SK-N-SH (cell line): ENCODE data around the gene FBXO31. TPM values are rescaled to one million over a fixed set of nuclear protein-coding genes. Genes with fewer than 3 reads are reported as not detected.

Source experiments
- CTCF ChIA-PET: fragments of 300-600, 350-600 bp; formaldehyde crosslinking; extraction: SDS; loops from one replicate; lab custom pipeline; 2021; lab: Yijun Ruan, JAX
- POLR2A ChIA-PET: fragments of 350-600 bp; sonication (Branson Sonifier 250); formaldehyde crosslinking; extraction: SDS; loops from one replicate; lab custom pipeline; 2020; ENCODE audit warnings: antibody characterized with exemption, inconsistent platforms; lab: Yijun Ruan, JAX
- DNase-seq: peaks from one replicate; pipeline ENCODE4 v3.0.0; 2012
- H2AFZ ChIP-seq: fragments of 200-600 bp; sonication (generic); 2 replicates; pipeline ENCODE4 v1.8.1; 2016; ENCODE audit warnings: antibody characterized with exemption, mild to moderate bottlenecking, low read depth
- H3F3A ChIP-seq: fragments of 200-600 bp; sonication (generic); replicated peaks from 2 replicates; pipeline ENCODE3; 2016; ENCODE audit warnings: antibody characterized with exemption, mild to moderate bottlenecking; ENCODE audit not compliant: insufficient read depth
- H3K27ac ChIP-seq, 2 experiments: fragments of 200-500 bp in 1 of 2; fragments of 200-600 bp in 1 of 2; sonication (Bioruptor generic) in 1 of 2; sonication (generic), shearing (Covaris generic) in 1 of 2; 2 replicates each; pipeline versions ENCODE4 v1.5.1 to v1.6.1; 2014 to 2016; ENCODE audit warnings: low read depth in 2 of 2, inconsistent platforms in 1 of 2, low read length in 1 of 2, mild to moderate bottlenecking in 1 of 2, mixed read lengths in 1 of 2
- H3K27me3 ChIP-seq: fragments of 200-600 bp; sonication (generic), shearing (Covaris generic); 2 replicates; pipeline ENCODE4 v1.6.1; 2016; ENCODE audit warnings: mixed run types; ENCODE audit not compliant: insufficient read depth
- H3K36me3 ChIP-seq, 2 experiments: fragments of 200-500 bp in 1 of 2; fragments of 200-600 bp in 1 of 2; sonication (Bioruptor generic) in 1 of 2; sonication (generic) in 1 of 2; replicated peaks in 1 of 2; 2 replicates each; pipeline versions ENCODE3 to v1.5.1; 2014 to 2016; ENCODE audit warnings: low read length in 1 of 2, mild to moderate bottlenecking in 1 of 2; ENCODE audit not compliant: insufficient read depth in 2 of 2, control insufficient read depth in 1 of 2
- H3K4me1 ChIP-seq, 2 experiments: fragments of 200-500 bp in 1 of 2; fragments of 200-600 bp in 1 of 2; sonication (Bioruptor generic) in 1 of 2; sonication (generic), shearing (Covaris generic) in 1 of 2; 2 replicates each; pipeline versions ENCODE4 v1.5.1 to v1.6.1; 2014 to 2016; ENCODE audit warnings: low read depth in 1 of 2, low read length in 1 of 2, mixed run types in 1 of 2; ENCODE audit not compliant: insufficient read depth in 2 of 2, control insufficient read depth in 1 of 2
- H3K4me2 ChIP-seq: fragments of 200-600 bp; sonication (generic), shearing (Covaris generic); 2 replicates; pipeline ENCODE4 v1.6.1; 2017; ENCODE audit warnings: mixed run types
- H3K4me3 ChIP-seq, 2 experiments: fragments of 200-500 bp in 1 of 2; fragments of 200-600 bp in 1 of 2; sonication (Bioruptor generic) in 1 of 2; sonication (generic), shearing (Covaris generic) in 1 of 2; 2 replicates each; pipeline versions ENCODE4 v1.5.1 to v1.8.1; 2014 to 2016; ENCODE audit warnings: low read depth in 2 of 2, inconsistent platforms in 1 of 2, low read length in 1 of 2, mild to moderate bottlenecking in 1 of 2, mixed read lengths in 1 of 2, moderate library complexity in 1 of 2
- H3K79me2 ChIP-seq: fragments of 200-600 bp; sonication (generic); 2 replicates; pipeline ENCODE4 v1.8.1; 2017; ENCODE audit warnings: mild to moderate bottlenecking; ENCODE audit not compliant: insufficient read depth
- H3K9ac ChIP-seq: fragments of 200-600 bp; sonication (generic); 2 replicates; pipeline ENCODE4 v1.6.1; 2017; ENCODE audit warnings: mixed run types
- H3K9me2 ChIP-seq: fragments of 200-600 bp; sonication (generic); 2 replicates; pipeline ENCODE4 v1.6.1; 2017; ENCODE audit warnings: mixed run types
- H3K9me3 ChIP-seq: fragments of 200-600 bp; sonication (generic); 2 replicates; pipeline ENCODE4 v1.6.1; 2017; ENCODE audit warnings: mixed run types, mild to moderate bottlenecking, moderate library complexity
- H4K20me1 ChIP-seq: fragments of 200-600 bp; sonication (generic); 2 replicates; pipeline ENCODE4 v1.6.1; 2017; ENCODE audit warnings: mild to moderate bottlenecking, mixed run types; ENCODE audit not compliant: insufficient read depth
- ELF1 ChIP-seq: IDR thresholded peaks from 2 replicates; pipeline ENCODE4 v1.4.0; 2012
- EP300 ChIP-seq, 2 experiments: IDR thresholded peaks; 2 replicates each; pipeline versions ENCODE4 v1.4.0 to v1.6.1; 2012; ENCODE audit warnings: borderline replicate concordance in 1 of 2, low read depth in 1 of 2, low read length in 1 of 2
- GABPA ChIP-seq: IDR thresholded peaks from 2 replicates; pipeline ENCODE4 v1.4.0; 2012; ENCODE audit warnings: low read depth, mild to moderate bottlenecking
- GATA2 ChIP-seq: sonication (generic); formaldehyde crosslinking; IDR thresholded peaks from 2 replicates; pipeline ENCODE4 v1.5.0; 2020; ENCODE audit warnings: mild to moderate bottlenecking, missing genetic modification reagents
- JUND ChIP-seq: IDR thresholded peaks from 2 replicates; pipeline ENCODE4 v1.4.0; 2012
- NRF1 ChIP-seq: IDR thresholded peaks from 2 replicates; pipeline ENCODE4 v1.6.1; 2012; ENCODE audit warnings: low read depth, mild to moderate bottlenecking, low read length
- RAD21 ChIP-seq: IDR thresholded peaks from 2 replicates; pipeline ENCODE4 v1.6.1; 2012; ENCODE audit warnings: mild to moderate bottlenecking, low read length
- RCOR1 ChIP-seq: fragments of 150-350 bp; IDR thresholded peaks from 2 replicates; pipeline ENCODE4 v1.6.1; 2017; ENCODE audit warnings: antibody characterized with exemption, low read length
- RFX5 ChIP-seq: IDR thresholded peaks from 2 replicates; pipeline ENCODE4 v1.6.1; 2012; ENCODE audit warnings: mild to moderate bottlenecking, improper control_type of control experiment, low read length
- TAF1 ChIP-seq: IDR thresholded peaks from 2 replicates; pipeline ENCODE4 v1.6.1; 2012; ENCODE audit warnings: low read depth, mild to moderate bottlenecking, low read length, moderate library complexity, borderline replicate concordance
- TCF12 ChIP-seq: IDR thresholded peaks from 2 replicates; pipeline ENCODE4 v1.4.0; 2012
- TEAD4 ChIP-seq: IDR thresholded peaks from 2 replicates; pipeline ENCODE4 v1.4.0; 2012; ENCODE audit warnings: mild to moderate bottlenecking, borderline replicate concordance; ENCODE audit not compliant: insufficient read depth
- YY1 ChIP-seq: IDR thresholded peaks from 2 replicates; pipeline ENCODE4 v1.4.0; 2012; ENCODE audit warnings: low read depth, mild to moderate bottlenecking
- WGBS: methylation state at CpG from one replicate; pipeline ENCODE4 v1.1.6; 2017; ENCODE audit warnings: low lambda C conversion rate; 5-methylcytosine and 5-hydroxymethylcytosine counted together
- polyA plus RNA-seq, 3 experiments: library from polyadenylated mRNA; depleted of rRNA; stranded (reverse); fragments of >200 nt; gene quantifications; 2 replicates each; pipeline ENCODE4 v1.2.3, GENCODE V29; 2012
- TF ChIP-seq, protein P1 (sequence below): IDR thresholded peaks from 2 replicates; pipeline ENCODE4; 2012
- TF ChIP-seq, protein P2 (sequence below): fragments of 200-600 bp; sonication (generic); IDR thresholded peaks from 2 replicates; pipeline ENCODE4 v1.6.1; 2017; ENCODE audit warnings: antibody characterized with exemption, mild to moderate bottlenecking, moderate library complexity
- TF ChIP-seq, protein P3 (sequence below): IDR thresholded peaks from 2 replicates; pipeline ENCODE4 v1.4.0; 2012; ENCODE audit warnings: low read depth
- TF ChIP-seq, protein P4 (sequence below): fragments of 150-350 bp; IDR thresholded peaks from 2 replicates; pipeline ENCODE4 v1.6.1; 2016; ENCODE audit warnings: mild to moderate bottlenecking, low read depth, low read length
- TF ChIP-seq, protein P5 (sequence below): fragments of 150-350 bp; IDR thresholded peaks from 2 replicates; pipeline ENCODE4 v1.6.1; 2017; ENCODE audit warnings: antibody characterized with exemption, low read length, low read depth, borderline replicate concordance

The FBXO31 gene
- polyA plus RNA-seq, 1 of the 3 experiments (the other 2 are of a cell fraction), result 14.2 TPM

DNA sequence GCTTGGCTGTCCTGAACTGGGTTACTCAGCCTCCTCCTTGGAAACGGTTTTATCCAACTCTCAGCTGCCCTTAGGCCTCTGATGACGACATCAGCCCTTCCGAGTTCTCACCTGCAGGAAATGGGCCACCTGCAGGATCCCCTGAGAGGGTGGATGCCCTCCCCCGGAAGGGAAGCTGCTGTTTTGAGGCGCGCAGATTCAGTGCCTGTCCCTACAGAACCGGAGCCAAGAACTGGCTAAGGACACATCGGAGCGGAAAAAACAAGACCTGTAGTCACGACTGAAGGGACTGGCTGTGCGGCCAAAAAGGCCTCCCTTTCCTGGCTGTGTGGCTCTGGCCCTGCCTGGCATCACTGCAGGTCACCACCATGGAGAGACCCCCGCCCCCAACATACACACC is 54.7 kb downstream of the FBXO31 start:
- Histone ChIP-seq H3F3A (no peaks in the 10 kb centered on the region), H3K27ac (no peak overlapping the region)
- POLR2A ChIA-PET, result no interaction called here

DNA sequence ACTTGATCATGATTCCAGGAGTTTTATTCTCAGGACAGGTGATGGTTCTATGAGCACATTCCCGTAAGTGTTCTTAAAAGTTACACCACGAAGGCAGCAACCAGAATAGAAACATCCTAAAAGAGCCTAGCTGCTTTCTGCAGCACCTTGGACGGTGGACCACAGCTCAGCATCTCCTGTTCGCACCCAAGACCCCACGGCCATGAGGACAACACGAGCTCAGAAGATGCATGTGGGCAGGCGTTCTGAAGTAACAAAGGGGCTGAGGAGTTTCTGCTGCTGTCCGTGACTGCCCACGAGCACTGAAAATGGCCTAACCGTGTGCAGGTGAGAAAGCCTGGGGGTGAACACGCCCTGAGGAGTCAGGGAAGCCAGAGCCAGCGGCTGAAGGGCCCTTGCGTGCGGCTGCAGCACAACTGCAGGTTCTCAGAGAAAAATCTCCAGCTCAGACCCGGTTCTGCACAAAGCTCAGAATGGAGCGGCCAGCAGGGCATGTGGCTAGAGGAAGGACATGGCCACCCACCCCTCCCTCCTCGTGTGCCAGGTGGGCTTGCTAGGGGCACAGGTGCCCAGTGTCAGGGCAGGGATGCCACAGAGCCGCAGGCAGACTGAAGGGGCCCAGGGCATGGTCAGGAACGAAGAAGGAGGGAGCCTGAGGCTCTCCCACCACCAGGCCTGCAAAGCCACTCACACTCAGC is 55.6 kb downstream of the FBXO31 start:
- no peak overlapping the region for H2AFZ ChIP-seq
- no peak for DNase-seq
- no peak overlapping the region for H3K4me2 ChIP-seq
- H3K4me1 ChIP-seq, result peaks cover 0 to 7% of the 10 kb centered on the region in 2 experiments; a peak in 1 of 4 replicates
- 82% methylated on average over 14 of the region's 19 CpGs for WGBS
- H3K9me2 ChIP-seq, result no peaks in the 10 kb centered on the region
- H4K20me1 ChIP-seq, result 0 out of 2 replicates have a peak, but pooled peaks cover 4% of the 10 kb centered on the region
- H3F3A ChIP-seq, result no peaks in the 10 kb centered on the region
- ChIA-PET CTCF (no interaction called here), POLR2A (no interaction called here)
- peaks cover 0 to 32% of the 10 kb centered on the region in 2 experiments for H3K36me3 ChIP-seq
- no peaks in the 10 kb centered on the region for H3K79me2 ChIP-seq
- no peaks in the 10 kb centered on the region for H3K9me3 ChIP-seq
- no peak overlapping the region for H3K27ac ChIP-seq
- no peak overlapping the region for H3K4me3 ChIP-seq
- no peak overlapping the region for H3K9ac ChIP-seq
- H3K27me3 ChIP-seq, result no peaks in the 10 kb centered on the region
- no peak for TF ChIP-seq JUND
- no peak for TF ChIP-seq RAD21
- TF ChIP-seq, protein P1, sequence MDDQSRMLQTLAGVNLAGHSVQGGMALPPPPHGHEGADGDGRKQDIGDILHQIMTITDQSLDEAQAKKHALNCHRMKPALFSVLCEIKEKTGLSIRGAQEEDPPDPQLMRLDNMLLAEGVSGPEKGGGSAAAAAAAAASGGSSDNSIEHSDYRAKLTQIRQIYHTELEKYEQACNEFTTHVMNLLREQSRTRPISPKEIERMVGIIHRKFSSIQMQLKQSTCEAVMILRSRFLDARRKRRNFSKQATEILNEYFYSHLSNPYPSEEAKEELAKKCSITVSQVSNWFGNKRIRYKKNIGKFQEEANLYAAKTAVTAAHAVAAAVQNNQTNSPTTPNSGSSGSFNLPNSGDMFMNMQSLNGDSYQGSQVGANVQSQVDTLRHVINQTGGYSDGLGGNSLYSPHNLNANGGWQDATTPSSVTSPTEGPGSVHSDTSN, result no peak
- TF ChIP-seq ELF1, result no peak
- TF ChIP-seq RCOR1, result no peak
- no peak for TF ChIP-seq NRF1
- no peak for TF ChIP-seq GATA2 (CRISPR knock-in tag)
- TF ChIP-seq GABPA, result no peak
- no peak for TF ChIP-seq EP300 (IDR thresholded peaks at IDR 0.05; ENCODE audit: borderline replicate concordance in 1 of 2, low read depth in 1 of 2, low read length in 1 of 2)

More for the DNA sequence above, 54.7 kb downstream of the FBXO31 start:
- peaks cover 0 to 7% of the 10 kb centered on the region in 2 experiments; a peak in 1 of 4 replicates for H3K4me1 ChIP-seq
- 0 out of 2 replicates have a peak, but pooled peaks cover 4% of the 10 kb centered on the region for H4K20me1 ChIP-seq
- no peaks in the 10 kb centered on the region for H3K9me2 ChIP-seq
- no peak overlapping the region for H3K9ac ChIP-seq
- H3K36me3 ChIP-seq, result peaks cover 0 to 33% of the 10 kb centered on the region in 2 experiments
- no peaks in the 10 kb centered on the region for H3K9me3 ChIP-seq
- CTCF ChIA-PET, result no interaction called here
- WGBS, result 93% methylated on average over 9 of the region's 12 CpGs
- no peak overlapping the region for H2AFZ ChIP-seq
- H3K27me3 ChIP-seq, result no peaks in the 10 kb centered on the region
- no peaks in the 10 kb centered on the region for H3K79me2 ChIP-seq
- H3K4me3 ChIP-seq, result no peak overlapping the region
- TF ChIP-seq, protein P2, sequence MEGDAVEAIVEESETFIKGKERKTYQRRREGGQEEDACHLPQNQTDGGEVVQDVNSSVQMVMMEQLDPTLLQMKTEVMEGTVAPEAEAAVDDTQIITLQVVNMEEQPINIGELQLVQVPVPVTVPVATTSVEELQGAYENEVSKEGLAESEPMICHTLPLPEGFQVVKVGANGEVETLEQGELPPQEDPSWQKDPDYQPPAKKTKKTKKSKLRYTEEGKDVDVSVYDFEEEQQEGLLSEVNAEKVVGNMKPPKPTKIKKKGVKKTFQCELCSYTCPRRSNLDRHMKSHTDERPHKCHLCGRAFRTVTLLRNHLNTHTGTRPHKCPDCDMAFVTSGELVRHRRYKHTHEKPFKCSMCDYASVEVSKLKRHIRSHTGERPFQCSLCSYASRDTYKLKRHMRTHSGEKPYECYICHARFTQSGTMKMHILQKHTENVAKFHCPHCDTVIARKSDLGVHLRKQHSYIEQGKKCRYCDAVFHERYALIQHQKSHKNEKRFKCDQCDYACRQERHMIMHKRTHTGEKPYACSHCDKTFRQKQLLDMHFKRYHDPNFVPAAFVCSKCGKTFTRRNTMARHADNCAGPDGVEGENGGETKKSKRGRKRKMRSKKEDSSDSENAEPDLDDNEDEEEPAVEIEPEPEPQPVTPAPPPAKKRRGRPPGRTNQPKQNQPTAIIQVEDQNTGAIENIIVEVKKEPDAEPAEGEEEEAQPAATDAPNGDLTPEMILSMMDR, result no peak
- TF ChIP-seq RFX5 (no peak), TAF1 (no peak), EP300 (IDR thresholded peaks at IDR 0.05; ENCODE audit: borderline replicate concordance in 1 of 2, low read depth in 1 of 2, low read length in 1 of 2) (no peak), TEAD4 (no peak), GATA2 (CRISPR knock-in tag) (no peak), TCF12 (no peak), JUND (no peak), YY1 (no peak)
- TF ChIP-seq, protein P3, sequence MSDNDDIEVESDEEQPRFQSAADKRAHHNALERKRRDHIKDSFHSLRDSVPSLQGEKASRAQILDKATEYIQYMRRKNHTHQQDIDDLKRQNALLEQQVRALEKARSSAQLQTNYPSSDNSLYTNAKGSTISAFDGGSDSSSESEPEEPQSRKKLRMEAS, result no peak
- TF ChIP-seq, protein P4, sequence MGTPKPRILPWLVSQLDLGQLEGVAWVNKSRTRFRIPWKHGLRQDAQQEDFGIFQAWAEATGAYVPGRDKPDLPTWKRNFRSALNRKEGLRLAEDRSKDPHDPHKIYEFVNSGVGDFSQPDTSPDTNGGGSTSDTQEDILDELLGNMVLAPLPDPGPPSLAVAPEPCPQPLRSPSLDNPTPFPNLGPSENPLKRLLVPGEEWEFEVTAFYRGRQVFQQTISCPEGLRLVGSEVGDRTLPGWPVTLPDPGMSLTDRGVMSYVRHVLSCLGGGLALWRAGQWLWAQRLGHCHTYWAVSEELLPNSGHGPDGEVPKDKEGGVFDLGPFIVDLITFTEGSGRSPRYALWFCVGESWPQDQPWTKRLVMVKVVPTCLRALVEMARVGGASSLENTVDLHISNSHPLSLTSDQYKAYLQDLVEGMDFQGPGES, result no peak
- TF ChIP-seq, protein P5, sequence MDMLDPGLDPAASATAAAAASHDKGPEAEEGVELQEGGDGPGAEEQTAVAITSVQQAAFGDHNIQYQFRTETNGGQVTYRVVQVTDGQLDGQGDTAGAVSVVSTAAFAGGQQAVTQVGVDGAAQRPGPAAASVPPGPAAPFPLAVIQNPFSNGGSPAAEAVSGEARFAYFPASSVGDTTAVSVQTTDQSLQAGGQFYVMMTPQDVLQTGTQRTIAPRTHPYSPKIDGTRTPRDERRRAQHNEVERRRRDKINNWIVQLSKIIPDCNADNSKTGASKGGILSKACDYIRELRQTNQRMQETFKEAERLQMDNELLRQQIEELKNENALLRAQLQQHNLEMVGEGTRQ, result no peak
- TF ChIP-seq, all 33 proteins: peak for 0
- DNase-seq, result no peak
- no peak overlapping the region for H3K4me2 ChIP-seq
